Fibroblast of peridontal ligament (primary cell): Measurements from ENCODE around the gene ZDHHC20.
A peak's percentile ranks its signal among the peaks of the same experiment; 100 is the strongest.

ENCODE experiments used
- DNase-seq: peaks from one replicate; pipeline ENCODE4 v3.0.0-alpha.2; 2010; ENCODE audit errors: extremely low read depth

The ZDHHC20 gene

GRCh38 chr13:21458813-21459701 is at the start of gene ZDHHC20:
Gene ZDHHC20, minus strand, starts transcription at chr13:21459303. Its CDS starts 132 bp downstream, at chr13:21459171.
- DNase-seq, result peak; percentile 67

- DNase-seq, result no peak
Observed at GRCh38 chr13:21504379-21504778, 45.3 kb upstream of the ZDHHC20 start.

- no peak for DNase-seq
Observed at GRCh38 chr13:21501686-21502085, 42.6 kb upstream of the ZDHHC20 start.

GRCh38 chr13:21486322-21486721 is 27.2 kb upstream of the ZDHHC20 start:
- no peak for DNase-seq

GRCh38 chr13:21483748-21484147 is 24.6 kb upstream of the ZDHHC20 start:
- DNase-seq, result no peak

- no peak for DNase-seq
Observed at GRCh38 chr13:21481359-21481758, 22.3 kb upstream of the ZDHHC20 start.

- peak; percentile 92 for DNase-seq
Observed at GRCh38 chr13:21478881-21479808, 20.0 kb upstream of the ZDHHC20 start.

- peak; percentile 82 for DNase-seq
Observed at GRCh38 chr13:21476893-21477472, 17.9 kb upstream of the ZDHHC20 start.

- DNase-seq, result no peak
Observed at GRCh38 chr13:21475115-21475514, 16.0 kb upstream of the ZDHHC20 start.

- no peak for DNase-seq
Observed at GRCh38 chr13:21470785-21471184, 11.7 kb upstream of the ZDHHC20 start.

- DNase-seq, result no peak
Observed at GRCh38 chr13:21466527-21466926, 7.4 kb upstream of the ZDHHC20 start.

- no peak for DNase-seq
Observed at GRCh38 chr13:21465710-21466160, 6.6 kb upstream of the ZDHHC20 start.

GRCh38 chr13:21463424-21463823 is 4.3 kb upstream of the ZDHHC20 start:
- no peak for DNase-seq

- DNase-seq, result no peak
Observed at GRCh38 chr13:21461131-21461530, 2.0 kb upstream of the ZDHHC20 start.

- DNase-seq, result no peak
Observed at GRCh38 chr13:21458451-21458812, 671 bp downstream of the ZDHHC20 start.

- peak; percentile 86 for DNase-seq
Observed at GRCh38 chr13:21453387-21454081, 5.6 kb downstream of the ZDHHC20 start.

GRCh38 chr13:21450936-21451335 is 8.2 kb downstream of the ZDHHC20 start:
- DNase-seq, result peak; percentile 19

- DNase-seq, result no peak
Observed at GRCh38 chr13:21446656-21447055, 12.4 kb downstream of the ZDHHC20 start.

- no peak for DNase-seq
Observed at GRCh38 chr13:21445759-21446158, 13.3 kb downstream of the ZDHHC20 start.

- DNase-seq, result no peak
Observed at GRCh38 chr13:21443171-21443570, 15.9 kb downstream of the ZDHHC20 start.

- no peak for DNase-seq
Observed at GRCh38 chr13:21436582-21436981, 22.5 kb downstream of the ZDHHC20 start.
